Eye (tissue), 1 donor: ENCODE measurements around the gene CELSR1.
"Not testable (repeated sequence)": the region's sequence is repeated elsewhere in the genome, so short reads cannot be mapped to it uniquely, and the experiment has no call there.

Experiments used
- DNase-seq: peaks from one replicate; pipeline ENCODE4 v3.0.0-alpha.2; 2015

CELSR1 gene

GRCh38 chr22:46415776-46416519 is 121.5 kb downstream of the CELSR1 start:
- DNase-seq = peak; percentile 41

DNA sequence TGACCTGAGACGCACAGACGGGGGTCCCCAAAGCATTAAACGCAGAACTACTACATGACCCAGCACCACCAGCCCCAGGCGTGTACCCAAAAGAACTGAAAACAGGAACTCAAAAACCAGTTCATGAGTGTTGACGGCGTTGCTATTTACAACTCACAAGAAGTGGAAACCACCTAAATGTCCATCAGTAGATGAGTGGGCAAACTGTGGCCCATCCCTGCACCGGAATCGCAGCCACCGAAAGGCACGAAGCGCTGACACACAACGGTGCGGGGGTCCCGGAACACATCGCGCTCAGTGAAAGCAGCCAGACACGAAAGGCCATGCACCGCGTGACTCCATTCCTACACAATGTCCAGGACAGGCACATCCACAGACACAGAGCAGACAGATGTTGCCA is 122.7 kb downstream of the CELSR1 start:
- no peak for DNase-seq

GRCh38 chr22:46413725-46414379 is 123.6 kb downstream of the CELSR1 start:
- no peak for DNase-seq

DNA sequence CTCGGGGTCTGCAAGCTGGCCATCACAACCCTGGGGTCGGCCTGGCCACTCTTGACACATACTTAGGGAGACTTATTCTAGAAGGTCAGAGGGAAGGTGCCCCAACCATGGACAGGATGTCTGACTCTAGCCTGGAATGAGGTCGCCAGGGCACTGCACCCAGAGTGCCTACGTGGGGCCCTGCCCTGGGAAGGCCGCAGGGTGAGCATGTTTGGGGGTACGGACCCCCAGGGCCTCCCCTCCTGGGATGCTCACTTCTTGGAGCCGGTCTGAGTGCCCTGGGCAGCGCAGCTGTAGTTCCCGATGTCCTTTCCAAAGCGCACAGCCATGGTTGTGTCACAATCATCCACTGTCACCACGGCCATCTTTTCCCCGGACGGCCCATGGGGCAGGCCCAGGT is 126.1 kb downstream of the CELSR1 start:
- DNase-seq = no peak

GRCh38 chr22:46410291-46410808 is 127.1 kb downstream of the CELSR1 start:
- DNase-seq = no peak

GRCh38 chr22:46409631-46410210 is 127.7 kb downstream of the CELSR1 start:
- no peak for DNase-seq

DNA sequence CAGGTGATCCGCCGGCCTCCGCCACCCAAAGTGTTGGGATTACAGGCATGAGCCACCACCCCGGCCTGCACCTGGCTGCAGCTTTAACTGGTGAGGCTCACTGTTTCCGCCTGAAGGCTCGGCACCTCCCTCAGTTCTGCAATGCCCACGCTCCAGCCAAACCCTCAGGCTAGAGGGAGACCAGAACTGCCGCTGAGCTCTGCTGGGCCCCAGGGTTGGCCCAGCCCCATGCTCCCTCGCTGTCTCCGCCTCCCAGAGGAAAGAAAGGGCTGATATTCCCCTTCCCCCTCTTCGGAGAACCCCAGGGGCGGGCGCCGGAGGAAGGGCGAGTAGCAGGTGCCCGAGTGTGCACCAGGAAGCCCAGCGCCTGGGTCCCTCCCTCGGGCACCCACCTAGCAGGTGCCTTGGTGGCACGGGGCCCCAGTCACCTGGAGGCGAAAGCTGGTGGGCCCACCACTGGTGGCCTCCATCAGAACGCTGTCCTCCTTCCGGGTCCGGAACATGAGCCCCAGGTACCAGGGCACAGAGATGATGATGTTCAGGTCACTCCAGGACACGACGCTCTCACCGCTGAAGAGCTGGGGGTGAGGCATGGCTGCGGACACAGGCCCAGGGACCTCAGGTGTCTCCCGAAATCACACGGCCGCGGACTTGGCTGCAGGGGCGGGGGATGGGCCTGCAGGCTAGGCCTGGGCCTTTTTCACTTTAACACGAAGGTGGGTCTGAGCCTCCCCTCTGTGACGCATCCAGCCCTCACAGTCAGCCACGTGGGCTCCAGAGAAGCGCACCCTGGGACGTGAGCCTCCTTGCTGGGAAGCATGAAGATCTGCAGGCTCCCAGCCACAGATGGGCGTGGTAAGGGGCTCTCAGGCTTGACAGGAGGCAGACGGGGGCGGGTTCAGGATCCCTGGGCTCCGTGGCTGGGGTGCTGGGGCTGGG is 128.6 kb downstream of the CELSR1 start:
- DNase-seq = no peak

DNA sequence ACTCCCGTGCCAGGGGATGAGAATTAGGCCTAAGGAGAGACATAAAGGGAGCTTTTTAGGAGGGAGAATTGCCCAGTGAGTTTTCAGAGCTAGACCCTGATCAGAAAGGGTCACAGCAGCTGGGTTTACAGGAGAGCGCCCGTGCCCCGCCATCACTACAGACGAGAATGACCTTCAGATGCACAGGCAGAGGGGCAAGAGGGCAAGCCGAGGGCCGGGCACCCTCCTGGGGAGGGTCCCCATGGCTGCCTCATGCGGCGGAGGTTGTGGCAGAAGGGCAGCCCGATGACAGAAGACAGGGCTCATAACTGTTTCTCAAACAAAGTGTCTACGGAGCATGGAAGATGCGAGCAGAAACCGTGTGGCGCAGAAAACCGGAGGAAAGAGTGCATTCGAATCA is 129.7 kb downstream of the CELSR1 start:
- no peak for DNase-seq

- no peak for DNase-seq
Measured at GRCh38 chr22:46406791-46407190, 130.6 kb downstream of the CELSR1 start.

DNA sequence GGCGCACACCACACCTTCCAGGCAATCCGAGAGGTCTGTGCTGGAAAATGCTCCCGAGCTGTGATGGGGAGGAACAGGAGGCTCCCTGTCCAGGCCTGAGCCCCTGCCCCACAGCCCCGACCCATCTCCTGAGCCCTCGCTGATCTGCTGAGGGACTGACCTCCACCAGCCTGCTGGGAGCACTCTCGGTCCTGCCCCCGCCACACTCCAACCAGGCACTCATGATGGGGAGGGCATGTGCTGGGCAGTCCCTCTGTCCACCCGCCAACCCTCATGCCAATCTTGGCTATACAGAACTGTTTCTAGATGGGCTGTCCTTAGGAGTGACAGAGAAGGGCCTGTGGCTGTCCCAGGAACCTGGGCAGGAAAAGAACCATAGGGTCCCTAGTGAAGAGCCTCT is 131.1 kb downstream of the CELSR1 start:
- DNase-seq = no peak

- DNase-seq = no peak
Measured at GRCh38 chr22:46405901-46406300, 131.5 kb downstream of the CELSR1 start.

GRCh38 chr22:46403880-46404279 is 133.5 kb downstream of the CELSR1 start:
- DNase-seq = not testable (repeated sequence)

DNA sequence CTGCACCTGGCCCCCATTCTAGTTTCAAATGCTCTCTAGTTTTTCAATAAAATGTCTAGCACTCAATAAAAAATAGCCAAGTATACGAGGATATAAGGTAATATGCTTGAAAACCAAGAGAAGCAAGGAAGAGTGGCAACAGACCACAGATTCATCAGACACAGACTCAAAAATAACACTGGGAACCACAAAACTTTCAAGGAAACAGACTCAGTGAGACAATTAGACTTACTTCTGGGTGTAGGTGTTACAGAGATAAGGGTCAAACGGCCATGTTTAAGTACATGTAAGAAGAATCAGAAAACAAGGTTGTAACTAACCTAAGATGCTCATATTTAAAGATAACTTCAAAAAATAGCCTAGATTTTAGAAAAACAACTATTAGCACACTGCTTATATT is 134.9 kb downstream of the CELSR1 start:
- DNase-seq = no peak

DNA sequence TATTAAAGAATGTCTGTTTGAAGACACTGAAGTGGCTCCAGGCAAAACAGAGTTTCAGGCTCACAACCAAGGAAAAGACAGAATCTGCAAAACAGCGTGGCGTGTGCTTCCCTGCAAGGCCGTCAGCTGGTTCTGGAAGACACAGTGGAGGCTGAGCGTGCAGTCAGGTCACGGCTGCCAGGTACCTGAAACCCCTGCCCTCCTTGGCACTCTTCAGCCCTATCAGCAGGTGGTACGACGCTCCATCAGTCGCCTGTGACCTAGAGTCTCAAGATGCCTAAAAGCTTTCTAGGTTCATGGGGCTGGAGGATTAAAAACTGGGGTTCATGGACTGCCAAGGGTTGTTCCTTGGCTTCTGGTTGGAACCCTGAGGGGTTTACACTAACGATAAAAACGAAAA is 136.1 kb downstream of the CELSR1 start:
- no peak for DNase-seq

DNA sequence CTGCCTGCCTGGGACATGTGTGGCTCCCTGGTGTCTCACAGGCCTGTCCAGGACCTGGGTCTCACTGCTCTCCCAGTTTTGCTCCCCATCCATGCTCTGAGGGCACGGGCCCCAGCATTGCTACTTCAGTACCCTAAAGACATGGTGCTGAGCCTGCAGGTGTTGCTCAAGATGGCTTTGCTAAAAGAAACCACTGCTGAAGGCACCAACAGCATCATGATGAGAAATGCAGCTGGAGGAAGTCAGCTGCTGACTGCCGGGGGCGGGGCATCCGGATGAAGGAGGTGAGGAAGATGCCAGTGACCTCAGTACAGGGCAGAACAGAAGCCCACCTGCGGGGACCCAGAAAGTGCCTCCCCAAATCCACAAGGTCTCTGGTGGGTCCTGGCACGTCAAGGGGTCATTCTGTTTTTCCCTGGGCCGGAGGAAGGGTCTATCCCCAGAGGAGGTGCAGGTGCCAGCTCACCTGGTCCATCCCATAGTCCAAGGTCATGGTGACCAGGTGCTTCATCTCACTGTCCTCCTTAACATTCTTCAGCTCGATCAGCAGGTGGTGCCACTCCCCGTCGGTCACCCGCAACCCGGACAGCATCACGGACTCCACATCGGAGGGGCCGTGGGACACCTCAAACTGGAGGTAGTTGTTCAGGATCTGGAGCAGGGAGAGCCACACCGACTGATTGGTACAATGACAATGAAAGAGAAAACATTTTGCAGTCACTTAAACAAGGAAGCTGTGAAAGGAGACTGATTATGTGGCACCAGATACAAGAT is 138.0 kb downstream of the CELSR1 start:
- DNase-seq = no peak

- DNase-seq = no peak
Measured at GRCh38 chr22:46397951-46398350, 139.5 kb downstream of the CELSR1 start.

- DNase-seq = no peak
Measured at GRCh38 chr22:46397514-46397913, 139.9 kb downstream of the CELSR1 start.

GRCh38 chr22:46397049-46397448 is 140.4 kb downstream of the CELSR1 start:
- not testable (repeated sequence) for DNase-seq

DNA sequence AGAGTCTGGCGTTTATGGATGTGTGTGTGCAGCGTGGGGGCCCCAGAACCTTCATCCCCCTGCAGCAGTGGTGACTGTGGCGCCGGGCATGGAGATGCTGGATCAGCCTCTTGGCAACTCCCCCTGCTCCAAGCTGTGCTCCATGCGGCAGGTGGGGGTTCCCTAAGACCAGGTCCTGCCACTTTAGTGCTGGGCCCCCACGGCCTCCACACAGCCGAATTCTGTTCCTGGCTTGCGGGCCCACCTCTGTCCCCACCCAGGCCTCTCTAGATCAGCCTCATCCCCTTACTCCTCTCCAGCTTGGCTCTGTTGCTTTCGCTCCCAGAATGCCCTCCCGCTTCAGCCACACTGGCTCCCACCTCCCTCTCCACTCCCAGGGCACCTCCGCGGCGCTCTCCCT is 142.3 kb downstream of the CELSR1 start:
- no peak for DNase-seq

- no peak for DNase-seq
Measured at GRCh38 chr22:46394622-46395021, 142.8 kb downstream of the CELSR1 start.

DNA sequence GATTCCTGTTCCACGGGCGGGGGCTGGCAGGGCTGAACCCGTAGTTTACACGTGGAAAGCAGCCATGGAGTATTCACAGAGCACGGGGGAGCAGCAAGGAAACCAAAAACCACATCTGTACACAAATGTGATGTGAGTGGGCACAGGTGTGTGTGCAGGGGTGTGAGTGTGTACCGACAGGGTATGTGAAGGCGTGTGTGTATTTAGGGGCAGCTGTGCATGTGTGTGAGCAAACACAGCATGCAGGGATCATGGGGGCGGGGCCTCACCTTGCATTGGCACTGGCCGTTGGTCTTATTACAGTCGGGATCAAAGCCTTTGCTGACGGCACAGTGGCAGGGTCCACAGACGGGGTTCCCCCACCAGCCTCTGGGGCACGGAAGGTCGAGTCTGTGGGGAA is 143.5 kb downstream of the CELSR1 start:
- no peak for DNase-seq
